H9 (cell line): Measurements from ENCODE around the gene SLC34A3. TPM values are rescaled to one million over a fixed set of nuclear protein-coding genes. Genes with fewer than 3 reads are reported as not detected.

Source experiments
- DNase-seq: peaks from one replicate; pipeline ENCODE4 v3.0.0-alpha.2; 2017
- H2AFZ ChIP-seq: one replicate; pipeline ENCODE4 v1.6.1; 2013; ENCODE audit warnings: mild to moderate bottlenecking, low read length, control low read depth, moderate library complexity
- H2AK5ac ChIP-seq: 2 replicates; pipeline ENCODE4 v1.6.1; 2013; ENCODE audit warnings: low read length, control low read depth, mixed read lengths; ENCODE audit not compliant: insufficient read length
- H2BK120ac ChIP-seq: one replicate; pipeline ENCODE4 v1.6.1; 2013; ENCODE audit warnings: low read depth, mild to moderate bottlenecking, low read length, control low read depth, inconsistent platforms; ENCODE audit not compliant: poor library complexity, severe bottlenecking
- H2BK12ac ChIP-seq: 2 replicates; pipeline ENCODE4 v1.6.1; 2013; ENCODE audit warnings: low read length, control low read depth, mixed read lengths, low read depth; ENCODE audit not compliant: insufficient read length
- H2BK15ac ChIP-seq: 2 replicates; pipeline ENCODE4 v1.6.1; 2013; ENCODE audit warnings: low read depth, low read length, control low read depth
- H2BK20ac ChIP-seq: one replicate; pipeline ENCODE4 v1.6.1; 2013; ENCODE audit warnings: low read depth, mild to moderate bottlenecking, low read length, control low read depth, inconsistent platforms; ENCODE audit not compliant: poor library complexity, severe bottlenecking
- H2BK5ac ChIP-seq: 2 replicates; pipeline ENCODE4 v1.6.1; 2013; ENCODE audit warnings: low read length, control low read depth, mixed read lengths; ENCODE audit not compliant: insufficient read length
- H3K14ac ChIP-seq: 2 replicates; pipeline ENCODE4 v1.6.1; 2013; ENCODE audit warnings: low read length, control low read depth; ENCODE audit not compliant: insufficient read depth
- H3K18ac ChIP-seq: 2 replicates; pipeline ENCODE4 v1.6.1; 2013; ENCODE audit warnings: low read depth, mild to moderate bottlenecking, mixed read lengths, low read length, control low read depth; ENCODE audit not compliant: insufficient read length
- H3K23ac ChIP-seq: 2 replicates; pipeline ENCODE4 v1.6.1; 2013; ENCODE audit warnings: low read length, control low read depth, mixed read lengths, low read depth; ENCODE audit not compliant: insufficient read length
- H3K23me2 ChIP-seq: 2 replicates; pipeline ENCODE4 v1.6.1; 2013; ENCODE audit warnings: low read depth, mild to moderate bottlenecking, mixed read lengths, low read length, control low read depth; ENCODE audit not compliant: insufficient read length, poor library complexity, severe bottlenecking
- H3K27ac ChIP-seq: 2 replicates; pipeline ENCODE4 v1.5.1; 2013; ENCODE audit warnings: low read length, control low read depth, mixed read lengths, low read depth; ENCODE audit not compliant: insufficient read length
- H3K27me3 ChIP-seq: 2 replicates; pipeline ENCODE4 v1.6.1; 2013; ENCODE audit warnings: low read length, control low read depth, inconsistent platforms; ENCODE audit not compliant: insufficient read depth
- H3K4ac ChIP-seq: 2 replicates; pipeline ENCODE4 v1.6.1; 2013; ENCODE audit warnings: low read depth, mild to moderate bottlenecking, control low read depth, inconsistent platforms, low read length, moderate library complexity
- H3K4me1 ChIP-seq: 2 replicates; pipeline ENCODE4 v1.6.1; 2013; ENCODE audit warnings: low read length, control low read depth, inconsistent platforms; ENCODE audit not compliant: insufficient read depth
- H3K4me2 ChIP-seq: 2 replicates; pipeline ENCODE4 v1.6.1; 2013; ENCODE audit warnings: low read length, control low read depth, mixed read lengths; ENCODE audit not compliant: insufficient read length, insufficient read depth
- H3K56ac ChIP-seq: 2 replicates; pipeline ENCODE4 v1.6.1; 2013; ENCODE audit warnings: low read depth, mild to moderate bottlenecking, mixed read lengths, low read length, control low read depth; ENCODE audit not compliant: insufficient read length
- H3K79me1 ChIP-seq: 2 replicates; pipeline ENCODE4 v1.6.1; 2013; ENCODE audit warnings: low read depth, mild to moderate bottlenecking, moderate library complexity, low read length, control low read depth, inconsistent platforms; ENCODE audit not compliant: insufficient read depth, poor library complexity, severe bottlenecking
- H3K79me2 ChIP-seq: 2 replicates; pipeline ENCODE4 v1.6.1; 2013; ENCODE audit warnings: low read length, control low read depth, inconsistent platforms; ENCODE audit not compliant: insufficient read depth
- H3K9ac ChIP-seq: 2 replicates; pipeline ENCODE4 v1.6.1; 2013; ENCODE audit warnings: low read length, control low read depth, mixed read lengths; ENCODE audit not compliant: insufficient read length; ENCODE audit errors: extremely low read depth
- H3K9me3 ChIP-seq: one replicate; pipeline ENCODE4 v1.6.1; 2013; ENCODE audit warnings: low read depth, low read length, inconsistent platforms; ENCODE audit not compliant: control insufficient read depth
- H3T11ph ChIP-seq: one replicate; pipeline ENCODE4 v1.6.1; 2013; ENCODE audit warnings: mild to moderate bottlenecking, low read length, control low read depth, inconsistent platforms
- H4K20me1 ChIP-seq: one replicate; pipeline ENCODE4 v1.6.1; 2013; ENCODE audit not compliant: control insufficient read depth, insufficient read length, insufficient read depth
- H4K5ac ChIP-seq: 2 replicates; pipeline ENCODE4 v1.6.1; 2013; ENCODE audit warnings: low read depth, mild to moderate bottlenecking, mixed read lengths, low read length, control low read depth; ENCODE audit not compliant: insufficient read length
- H4K8ac ChIP-seq: replicated peaks from 2 replicates; pipeline ENCODE4 v1.6.1; 2013; ENCODE audit warnings: low read length, control low read depth, mixed read lengths, low read depth; ENCODE audit not compliant: insufficient read length
- H4K91ac ChIP-seq: 2 replicates; pipeline ENCODE4 v1.6.1; 2013; ENCODE audit warnings: low read depth, mild to moderate bottlenecking, moderate library complexity, mixed read lengths, low read length, control low read depth; ENCODE audit not compliant: insufficient read length
- H3K27ac Mint-ChIP-seq, 3 experiments: 2 replicates in 2 of 3; 3 replicates in 1 of 3; pipeline ENCODE4 v1.8.0; 2020 to 2021; ENCODE audit warnings: mixed read lengths in 3 of 3, mild to moderate bottlenecking in 1 of 3, moderate library complexity in 1 of 3
- H3K27me3 Mint-ChIP-seq: 2 replicates; pipeline ENCODE4 v1.8.0; 2021; ENCODE audit warnings: low read depth, mild to moderate bottlenecking, moderate library complexity, mixed read lengths
- H3K36me3 Mint-ChIP-seq, 3 experiments: 2 replicates in 2 of 3; 3 replicates in 1 of 3; pipeline ENCODE4 v1.8.0; 2020 to 2021; ENCODE audit warnings: low read depth in 3 of 3, mixed read lengths in 3 of 3; ENCODE audit not compliant: insufficient read depth in 1 of 3
- H3K4me1 Mint-ChIP-seq, 2 experiments: 2 replicates each; pipeline ENCODE4 v1.8.0; 2020; ENCODE audit warnings: mixed read lengths in 2 of 2
- H3K4me3 Mint-ChIP-seq, 2 experiments: 2 replicates in 1 of 2; 3 replicates in 1 of 2; pipeline ENCODE4 v1.8.0; 2020 to 2021; ENCODE audit warnings: mild to moderate bottlenecking in 2 of 2, mixed read lengths in 2 of 2, moderate library complexity in 1 of 2
- H3K9me3 Mint-ChIP-seq, 2 experiments: 2 replicates in 1 of 2; 3 replicates in 1 of 2; pipeline ENCODE4 v1.8.0; 2020; ENCODE audit warnings: mild to moderate bottlenecking in 2 of 2, mixed read lengths in 2 of 2, moderate library complexity in 1 of 2
- whole genome bisulfite sequencing: extraction: QIAGEN DNeasy Blood & Tissue Kit; methylation state at CpG from one replicate; pipeline ENCODE4 v1.1.7; 2013; ENCODE audit warnings: missing lambda C conversion rate, low lambda C conversion rate, mixed read lengths; ENCODE audit not compliant: insufficient read length; ENCODE audit errors: extremely low coverage; 5-methylcytosine and 5-hydroxymethylcytosine counted together
- total RNA-seq: library from RNA; stranded (reverse); gene quantifications from 2 replicates; pipeline ENCODE4 v1.2.1, GENCODE V29; 2021
- TF ChIP-seq, protein P1 (sequence below): fragments of 200-600 bp; sonication (generic); conservative IDR thresholded peaks from 3 replicates; pipeline ENCODE4 v1.8.0; 2021; ENCODE audit warnings: antibody characterized with exemption, mild to moderate bottlenecking

Gene SLC34A3
- total RNA-seq, 1 experiment from 2014 or later = not detected

DNA sequence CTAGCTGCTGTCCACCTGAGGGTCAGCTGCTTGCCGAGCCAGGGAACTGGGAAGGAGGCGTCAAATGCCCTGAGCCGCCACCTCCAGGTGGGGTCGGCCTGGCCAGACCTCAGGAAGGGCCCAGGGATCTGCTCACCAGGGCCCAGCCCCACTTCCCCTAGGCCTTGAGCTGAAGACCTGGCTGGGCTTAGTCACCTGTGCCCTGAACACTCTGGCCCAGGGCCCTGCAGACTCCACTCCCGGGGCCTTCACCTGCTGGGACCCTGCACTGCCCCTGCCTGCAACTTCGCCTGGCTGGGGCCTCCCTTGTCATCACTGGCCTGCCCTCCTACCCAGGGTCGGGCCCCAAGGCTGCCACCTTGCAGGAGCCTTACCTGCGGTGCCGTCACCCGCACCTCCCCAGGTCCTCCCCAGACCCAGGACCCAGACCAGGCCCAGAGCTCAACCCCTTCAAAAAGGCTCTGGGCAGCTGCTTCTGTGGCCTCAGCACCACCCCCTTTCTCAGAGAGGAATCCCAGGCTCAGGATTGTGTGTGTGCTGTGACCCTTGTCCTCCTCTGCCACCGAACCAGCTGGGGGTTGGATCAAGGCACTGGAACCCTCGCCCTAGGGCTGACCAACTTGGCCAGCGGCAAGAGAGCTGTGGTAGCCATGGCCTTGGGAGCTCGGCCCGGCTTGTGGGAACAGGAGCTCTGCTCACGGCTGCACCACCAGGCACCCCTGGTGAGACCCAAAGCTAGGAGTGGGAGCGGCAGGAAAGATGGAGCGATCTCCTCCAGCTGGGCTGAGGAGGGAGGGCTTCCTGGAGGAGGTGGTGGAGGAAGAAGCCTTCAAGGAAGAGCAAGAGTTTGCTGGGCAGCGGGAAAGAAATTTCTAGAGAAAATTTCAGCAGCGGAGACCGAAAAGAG, 23.3 kb downstream of the SLC34A3 start:
- Mint-ChIP-seq H3K9me3 (no peaks in the 10 kb centered on the region; a peak in 1 of 5 replicates), H3K36me3 (peaks cover 12 to 22% (median 20%) of the 10 kb centered on the region in 3 experiments; a peak in 6 of 7 replicates), H3K4me1 (peaks cover 8 to 19% of the 10 kb centered on the region in 2 experiments), H3K27ac (peak overlapping the region in 1 of 3 experiments; percentile 6; a peak in 1 of 7 replicates), H3K4me3 (peak overlapping the region; percentile 82 to 88), H3K27me3 (peaks cover 12% of the 10 kb centered on the region)
- Histone ChIP-seq H2BK120ac (no peak overlapping the region), H2BK12ac (no peak overlapping the region), H3K4ac (no peak overlapping the region), H4K5ac (no peak overlapping the region), H3K4me2 (peak overlapping the region; percentile 59), H2BK20ac (no peak overlapping the region), H3K14ac (no peak overlapping the region; the same call in 1 of the 2 replicates), H3K79me2 (peaks cover 6% of the 10 kb centered on the region; the same call in 1 of the 2 replicates), H3K18ac (no peak overlapping the region), H2BK5ac (no peak overlapping the region), H4K91ac (no peak overlapping the region), H4K20me1 (no peaks in the 10 kb centered on the region), H3K23ac (no peak overlapping the region), H2BK15ac (no peak overlapping the region), H3K79me1 (peaks cover 5% of the 10 kb centered on the region), H3K56ac (no peak overlapping the region), H3K4me1 (no peaks in the 10 kb centered on the region), H3K27ac (no peak overlapping the region), H2AK5ac (no peak overlapping the region), H3K27me3 (no peaks in the 10 kb centered on the region), H2AFZ (no peak overlapping the region), H3T11ph (no peak overlapping the region), H3K9ac (no peak overlapping the region), H4K8ac (no peak overlapping the region), H3K23me2 (peaks cover 14% of the 10 kb centered on the region), H3K9me3 (no peaks in the 10 kb centered on the region)
- no peak for DNase-seq
- TF ChIP-seq, protein P1, sequence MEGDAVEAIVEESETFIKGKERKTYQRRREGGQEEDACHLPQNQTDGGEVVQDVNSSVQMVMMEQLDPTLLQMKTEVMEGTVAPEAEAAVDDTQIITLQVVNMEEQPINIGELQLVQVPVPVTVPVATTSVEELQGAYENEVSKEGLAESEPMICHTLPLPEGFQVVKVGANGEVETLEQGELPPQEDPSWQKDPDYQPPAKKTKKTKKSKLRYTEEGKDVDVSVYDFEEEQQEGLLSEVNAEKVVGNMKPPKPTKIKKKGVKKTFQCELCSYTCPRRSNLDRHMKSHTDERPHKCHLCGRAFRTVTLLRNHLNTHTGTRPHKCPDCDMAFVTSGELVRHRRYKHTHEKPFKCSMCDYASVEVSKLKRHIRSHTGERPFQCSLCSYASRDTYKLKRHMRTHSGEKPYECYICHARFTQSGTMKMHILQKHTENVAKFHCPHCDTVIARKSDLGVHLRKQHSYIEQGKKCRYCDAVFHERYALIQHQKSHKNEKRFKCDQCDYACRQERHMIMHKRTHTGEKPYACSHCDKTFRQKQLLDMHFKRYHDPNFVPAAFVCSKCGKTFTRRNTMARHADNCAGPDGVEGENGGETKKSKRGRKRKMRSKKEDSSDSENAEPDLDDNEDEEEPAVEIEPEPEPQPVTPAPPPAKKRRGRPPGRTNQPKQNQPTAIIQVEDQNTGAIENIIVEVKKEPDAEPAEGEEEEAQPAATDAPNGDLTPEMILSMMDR = no peak
- no CpG with 5 or more reads among the region's 21 CpGs for WGBS
